OCI-LY1 (cell line): Measurements from ENCODE around the gene CSF2RB.

Experiments
- H2AFZ ChIP-seq: fragments of 200-600 bp; sonication (generic), shearing (Covaris generic); 2 replicates; pipeline ENCODE4 v1.6.0; 2014; ENCODE audit warnings: antibody characterized with exemption, mild to moderate bottlenecking, low read length
- H3F3A ChIP-seq: fragments of 200-600 bp; sonication (generic), shearing (Covaris generic); 2 replicates; pipeline ENCODE4 v1.6.0; 2014; ENCODE audit warnings: mild to moderate bottlenecking, antibody characterized with exemption, low read length, moderate library complexity; ENCODE audit not compliant: insufficient read depth
- H3K27ac ChIP-seq: fragments of 200-600 bp; sonication (generic); 2 replicates; pipeline ENCODE4 v1.5.1; 2014; ENCODE audit warnings: low read length, mixed run types, mild to moderate bottlenecking, low read depth; ENCODE audit not compliant: poor library complexity, severe bottlenecking
- H3K27me3 ChIP-seq: fragments of 200-600 bp; sonication (generic); 2 replicates; pipeline ENCODE4 v1.6.0; 2014; ENCODE audit warnings: antibody characterized with exemption, mild to moderate bottlenecking, low read length, moderate library complexity; ENCODE audit not compliant: insufficient read depth
- H3K36me3 ChIP-seq: fragments of 200-600 bp; sonication (generic); 2 replicates; pipeline ENCODE4 v1.6.1; 2014; ENCODE audit warnings: mild to moderate bottlenecking, antibody characterized with exemption, low read length, moderate library complexity, mixed read lengths; ENCODE audit not compliant: insufficient read depth
- H3K4me1 ChIP-seq: fragments of 200-600 bp; sonication (generic); 2 replicates; pipeline ENCODE4 v1.5.1; 2014; ENCODE audit warnings: mild to moderate bottlenecking, low read length, moderate library complexity; ENCODE audit not compliant: insufficient read depth, severe bottlenecking
- H3K4me2 ChIP-seq: fragments of 200-600 bp; sonication (generic), shearing (Covaris generic); 2 replicates; pipeline ENCODE4 v1.6.1; 2014; ENCODE audit warnings: low read length
- H3K4me3 ChIP-seq: fragments of 200-600 bp; sonication (generic); 2 replicates; pipeline ENCODE4 v1.5.1; 2014; ENCODE audit warnings: low read length, low read depth, mild to moderate bottlenecking, mixed read lengths; ENCODE audit not compliant: poor library complexity, severe bottlenecking
- H3K79me2 ChIP-seq: fragments of 200-600 bp; shearing (Covaris generic); 2 replicates; pipeline ENCODE4 v1.6.1; 2016; ENCODE audit warnings: mixed run types, low read length, mixed read lengths; ENCODE audit not compliant: insufficient read depth
- H3K9ac ChIP-seq: fragments of 200-600 bp; sonication (generic), shearing (Covaris generic); 2 replicates; pipeline ENCODE4 v1.6.1; 2014; ENCODE audit warnings: mild to moderate bottlenecking, low read length, mixed read lengths
- H3K9me2 ChIP-seq: fragments of 200-600 bp; sonication (generic), shearing (Covaris generic); 2 replicates; pipeline ENCODE4 v1.6.1; 2014; ENCODE audit warnings: low read depth, mild to moderate bottlenecking, low read length, mixed read lengths
- H3K9me3 ChIP-seq: fragments of 200-600 bp; shearing (Covaris generic); 2 replicates; pipeline ENCODE4 v1.6.1; 2014; ENCODE audit warnings: low read length, mixed read lengths
- H4K20me1 ChIP-seq: fragments of 200-600 bp; sonication (generic), shearing (Covaris generic); 2 replicates; pipeline ENCODE4 v1.6.0; 2016; ENCODE audit warnings: mild to moderate bottlenecking, low read length; ENCODE audit not compliant: insufficient read depth
- EZH2 ChIP-seq: fragments of 200-600 bp; sonication (generic), shearing (Covaris generic); IDR thresholded peaks from 2 replicates; pipeline ENCODE4 v1.8.0; 2017; ENCODE audit warnings: borderline replicate concordance, mixed run types, mild to moderate bottlenecking, antibody characterized with exemption, low read length, moderate library complexity, mixed read lengths
- TF ChIP-seq, protein P1 (sequence below): fragments of 200-600 bp; sonication (generic), shearing (Covaris generic); IDR thresholded peaks from 2 replicates; pipeline ENCODE4 v1.5.1; 2017; ENCODE audit warnings: mild to moderate bottlenecking, antibody characterized with exemption, low read length, moderate library complexity, mixed read lengths

The CSF2RB gene

GRCh38 chr22:36963302-36963701 lies 49.9 kb downstream of the CSF2RB start:
- Histone ChIP-seq H3K4me3 (no peak overlapping the region), H3K9ac (no peak overlapping the region), H4K20me1 (no peaks in the 10 kb centered on the region), H3K27me3 (no peaks in the 10 kb centered on the region; the same call in 1 of the 2 replicates), H3K4me1 (no peaks in the 10 kb centered on the region), H3F3A (no peaks in the 10 kb centered on the region), H2AFZ (no peak overlapping the region), H3K27ac (no peak overlapping the region), H3K79me2 (no peaks in the 10 kb centered on the region), H3K4me2 (no peak overlapping the region), H3K36me3 (no peaks in the 10 kb centered on the region), H3K9me3 (no peaks in the 10 kb centered on the region), H3K9me2 (no peaks in the 10 kb centered on the region)
- TF ChIP-seq, protein P1, sequence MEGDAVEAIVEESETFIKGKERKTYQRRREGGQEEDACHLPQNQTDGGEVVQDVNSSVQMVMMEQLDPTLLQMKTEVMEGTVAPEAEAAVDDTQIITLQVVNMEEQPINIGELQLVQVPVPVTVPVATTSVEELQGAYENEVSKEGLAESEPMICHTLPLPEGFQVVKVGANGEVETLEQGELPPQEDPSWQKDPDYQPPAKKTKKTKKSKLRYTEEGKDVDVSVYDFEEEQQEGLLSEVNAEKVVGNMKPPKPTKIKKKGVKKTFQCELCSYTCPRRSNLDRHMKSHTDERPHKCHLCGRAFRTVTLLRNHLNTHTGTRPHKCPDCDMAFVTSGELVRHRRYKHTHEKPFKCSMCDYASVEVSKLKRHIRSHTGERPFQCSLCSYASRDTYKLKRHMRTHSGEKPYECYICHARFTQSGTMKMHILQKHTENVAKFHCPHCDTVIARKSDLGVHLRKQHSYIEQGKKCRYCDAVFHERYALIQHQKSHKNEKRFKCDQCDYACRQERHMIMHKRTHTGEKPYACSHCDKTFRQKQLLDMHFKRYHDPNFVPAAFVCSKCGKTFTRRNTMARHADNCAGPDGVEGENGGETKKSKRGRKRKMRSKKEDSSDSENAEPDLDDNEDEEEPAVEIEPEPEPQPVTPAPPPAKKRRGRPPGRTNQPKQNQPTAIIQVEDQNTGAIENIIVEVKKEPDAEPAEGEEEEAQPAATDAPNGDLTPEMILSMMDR = no peak
- TF ChIP-seq EZH2 = no peak

GRCh38 chr22:36964106-36964505 lies 50.7 kb downstream of the CSF2RB start:
- Histone ChIP-seq H3K36me3 (no peaks in the 10 kb centered on the region), H3K9me3 (no peaks in the 10 kb centered on the region), H3K27me3 (no peaks in the 10 kb centered on the region; the same call in 1 of the 2 replicates), H3K27ac (no peak overlapping the region), H3K9ac (no peak overlapping the region), H2AFZ (no peak overlapping the region), H4K20me1 (no peaks in the 10 kb centered on the region), H3K4me3 (no peak overlapping the region), H3K4me1 (no peaks in the 10 kb centered on the region), H3K79me2 (no peaks in the 10 kb centered on the region), H3K4me2 (no peak overlapping the region), H3F3A (no peaks in the 10 kb centered on the region), H3K9me2 (no peaks in the 10 kb centered on the region)
- TF ChIP-seq EZH2 = no peak
- TF ChIP-seq, protein P1 = no peak

- no peak overlapping the region for H3K27ac ChIP-seq
- H3K79me2 ChIP-seq = no peaks in the 10 kb centered on the region
- no peak overlapping the region for H2AFZ ChIP-seq
- TF ChIP-seq, protein P1 = no peak
- no peak for TF ChIP-seq EZH2
- H4K20me1 ChIP-seq = no peaks in the 10 kb centered on the region
- H3K36me3 ChIP-seq = no peaks in the 10 kb centered on the region
- no peaks in the 10 kb centered on the region for H3F3A ChIP-seq
- no peaks in the 10 kb centered on the region for H3K9me2 ChIP-seq
- H3K9me3 ChIP-seq = no peaks in the 10 kb centered on the region
- H3K27me3 ChIP-seq = no peaks in the 10 kb centered on the region; the same call in 1 of the 2 replicates
- no peaks in the 10 kb centered on the region for H3K4me1 ChIP-seq
- H3K4me2 ChIP-seq = no peak overlapping the region
- no peak overlapping the region for H3K4me3 ChIP-seq
- H3K9ac ChIP-seq = no peak overlapping the region
Observed at GRCh38 chr22:36965696-36966095, 52.3 kb downstream of the CSF2RB start.
